GM19468 (cell line): ENCODE data around the gene GRIA4.
"Not testable (repeated sequence)": the region's sequence is repeated elsewhere in the genome, so short reads cannot be mapped to it uniquely, and the experiment has no call there.

Experiments used
- ATAC-seq: cut with Tn5 transposase; IDR thresholded peaks from one replicate; pipeline ENCODE4 v1.9.1; 2021; ENCODE audit warnings: mild to moderate bottlenecking, moderate library complexity, moderate number of reproducible peaks; ENCODE audit not compliant: unreplicated experiment; ENCODE audit errors: extremely low read depth

GRIA4 gene

DNA sequence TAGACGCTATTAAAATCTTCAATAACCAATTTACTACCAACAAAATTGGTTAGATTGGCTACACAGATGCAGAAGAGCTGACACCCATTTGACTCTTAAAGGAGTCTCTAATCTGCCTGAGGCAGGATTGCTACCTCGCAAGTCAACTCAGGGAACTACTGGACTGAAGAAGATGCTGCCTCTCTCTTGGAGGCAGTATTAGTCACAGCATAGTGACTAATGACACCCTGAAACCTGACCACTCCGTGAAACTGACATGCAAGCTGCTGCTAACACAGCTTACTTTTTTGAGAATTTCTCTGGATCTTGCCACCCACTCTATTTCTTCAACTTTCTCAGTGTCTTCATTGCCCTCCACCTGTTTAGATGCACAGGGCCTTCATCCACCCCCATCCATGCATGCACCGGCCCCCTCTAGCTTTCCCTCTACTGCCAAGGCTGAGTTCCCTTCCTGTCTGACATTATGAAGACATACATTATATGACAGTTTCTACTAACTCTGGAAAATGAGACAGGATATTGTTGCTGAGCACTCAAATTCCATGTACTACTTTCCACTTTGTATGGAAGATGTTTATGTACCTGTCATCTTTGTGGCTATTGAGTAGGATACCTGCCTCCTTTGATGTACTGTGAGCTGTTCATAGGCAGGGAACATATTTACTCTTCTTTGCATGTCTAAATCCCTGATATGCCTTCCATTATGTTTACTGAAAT lies 229.0 kb downstream of the GRIA4 start:
- no peak for ATAC-seq

DNA sequence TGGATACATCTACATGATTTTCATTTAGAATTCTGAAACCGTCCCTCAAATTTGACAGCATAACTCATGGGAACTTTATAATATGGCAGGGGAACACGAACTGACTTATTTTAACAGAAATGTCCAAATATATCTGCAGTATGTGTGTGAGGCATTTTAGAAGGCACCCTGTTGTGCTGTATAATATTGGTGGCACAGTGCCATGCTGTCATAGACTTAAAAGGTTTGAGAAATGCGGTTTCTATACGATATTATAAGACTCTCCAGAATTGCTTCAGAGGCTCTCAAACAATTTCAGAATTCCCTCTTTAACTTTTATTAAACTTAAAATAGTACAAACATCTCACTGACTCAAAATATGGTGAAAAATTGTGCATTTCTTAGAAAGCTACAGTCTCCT lies 230.5 kb downstream of the GRIA4 start:
- no peak for ATAC-seq

DNA sequence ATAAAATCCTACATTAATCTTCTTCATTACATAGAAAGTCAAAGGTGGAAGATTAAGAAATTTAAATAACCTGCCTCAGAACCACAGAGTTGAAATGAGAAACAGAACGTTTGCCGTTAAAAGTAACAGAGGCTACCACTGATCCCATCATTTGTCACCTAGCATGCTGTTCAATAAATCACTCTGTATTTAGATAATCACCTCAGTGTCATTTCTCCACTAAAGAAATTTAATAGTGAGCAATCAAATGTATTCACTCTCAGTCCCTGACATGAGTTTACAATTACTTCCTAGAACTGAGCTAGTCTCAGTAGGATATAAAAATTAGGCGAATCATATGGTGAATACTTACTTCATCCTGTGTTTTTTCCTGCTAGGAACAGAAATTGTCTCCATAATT lies 242.5 kb downstream of the GRIA4 start:
- ATAC-seq = no peak

DNA sequence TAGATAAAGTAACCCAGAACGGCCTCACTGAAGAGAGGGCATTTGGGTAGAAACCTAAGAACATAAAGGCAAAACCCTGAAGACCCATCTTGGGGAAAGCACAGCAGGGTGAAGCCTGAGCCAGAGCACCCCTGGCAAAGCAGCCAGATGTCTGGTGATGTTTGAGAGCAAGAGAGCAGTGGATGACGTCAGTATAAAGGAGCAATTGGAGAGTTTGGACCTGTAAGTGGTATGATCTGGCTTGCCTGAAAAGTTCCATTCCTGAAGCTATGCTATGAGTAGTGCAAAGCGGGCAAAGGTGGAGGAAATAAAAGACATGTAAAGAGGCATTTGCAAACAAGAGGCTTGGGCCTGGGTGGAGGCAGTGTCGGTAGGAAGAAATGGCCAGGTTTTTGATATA lies 244.4 kb downstream of the GRIA4 start:
- no peak for ATAC-seq

DNA sequence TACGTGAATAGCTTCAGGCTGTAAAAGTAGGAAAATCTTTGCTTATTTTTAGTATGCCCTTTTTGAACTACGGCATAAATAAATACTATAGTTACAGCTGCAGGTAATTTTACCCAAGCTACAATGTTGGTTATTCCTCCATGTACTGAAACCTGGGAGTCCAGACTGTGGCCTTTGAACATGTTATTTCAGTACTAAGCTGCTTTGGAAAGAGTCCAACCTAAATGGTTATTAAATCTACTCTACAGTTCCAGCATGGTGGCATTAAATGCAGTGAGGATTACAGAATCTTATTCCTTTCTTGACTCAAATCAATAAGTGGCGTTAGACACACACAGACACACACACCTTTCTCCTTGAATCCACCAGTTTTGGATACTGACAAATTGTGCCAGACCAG lies 247.1 kb downstream of the GRIA4 start:
- ATAC-seq = no peak

DNA sequence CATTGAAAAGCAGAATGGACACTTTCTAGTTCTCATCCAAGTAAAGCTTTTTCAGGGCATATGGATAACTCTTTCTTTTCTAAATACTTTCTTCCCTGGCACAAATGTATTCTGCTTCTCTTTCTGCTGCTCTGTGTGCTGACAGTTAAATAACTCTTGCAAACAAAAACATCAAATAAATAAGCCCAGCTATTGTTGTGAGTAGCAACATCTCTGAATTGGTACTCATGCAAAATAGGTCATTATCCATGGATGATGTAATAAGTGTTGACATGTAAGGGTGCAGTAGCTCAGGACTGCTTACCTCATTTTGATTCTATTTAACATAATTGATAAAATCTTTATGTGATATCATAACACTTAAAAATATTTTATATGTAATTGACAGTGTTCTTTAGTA lies 247.9 kb downstream of the GRIA4 start:
- no peak for ATAC-seq

DNA sequence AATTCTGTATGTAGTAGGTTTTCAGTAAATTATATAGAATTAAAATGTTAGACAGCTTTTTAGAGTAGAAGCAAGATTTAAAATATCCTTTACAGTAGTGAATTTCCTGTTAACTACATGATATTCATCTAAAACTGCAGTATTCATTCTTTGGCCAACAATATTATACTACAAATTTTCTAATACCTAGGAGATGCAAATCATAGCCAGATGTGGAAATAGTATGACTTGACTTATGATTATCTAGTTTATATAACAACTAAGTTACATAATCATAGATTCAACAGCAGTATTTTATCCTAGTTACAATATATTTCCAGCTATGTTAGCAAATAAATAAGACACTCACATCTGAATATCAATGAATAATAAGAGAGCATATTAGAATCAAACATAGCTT lies 249.0 kb downstream of the GRIA4 start:
- ATAC-seq = no peak

DNA sequence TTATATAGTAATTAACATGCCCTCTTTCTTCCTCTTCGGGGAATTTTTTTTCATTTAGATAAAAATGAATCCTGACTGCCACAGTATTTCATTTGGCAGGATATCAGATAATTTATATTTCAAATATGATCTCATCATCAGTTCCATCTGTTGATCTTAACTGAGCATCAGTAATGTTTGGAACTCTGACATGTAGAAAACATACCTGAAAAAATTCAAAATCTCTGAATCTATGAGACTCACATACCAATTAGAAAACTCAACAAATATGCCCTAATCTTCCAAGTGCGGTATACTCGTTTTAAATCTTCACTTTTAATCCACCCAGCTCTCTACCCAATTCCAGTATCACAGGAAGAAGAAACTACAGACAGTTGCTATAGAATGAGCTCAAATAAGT lies 250.2 kb downstream of the GRIA4 start:
- no peak for ATAC-seq

DNA sequence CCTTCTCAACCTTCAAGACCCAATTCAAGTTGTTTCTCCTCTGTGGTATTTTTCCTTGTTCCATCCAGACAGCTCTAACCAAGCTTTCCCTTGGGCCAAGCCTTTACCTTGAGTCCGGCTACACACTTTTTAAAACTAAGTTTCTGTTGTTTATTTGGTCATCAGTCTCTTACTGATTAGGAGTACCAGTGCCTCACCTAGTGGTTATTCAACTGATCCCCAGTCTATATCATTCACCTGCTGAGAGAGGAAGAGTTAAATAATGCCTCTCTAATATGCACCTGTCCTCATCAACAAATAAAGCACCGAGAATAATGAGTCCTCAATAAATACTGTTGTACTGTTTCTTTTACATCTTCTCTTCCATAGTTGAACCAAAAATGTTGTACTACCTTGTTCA lies 251.4 kb downstream of the GRIA4 start:
- no peak for ATAC-seq

DNA sequence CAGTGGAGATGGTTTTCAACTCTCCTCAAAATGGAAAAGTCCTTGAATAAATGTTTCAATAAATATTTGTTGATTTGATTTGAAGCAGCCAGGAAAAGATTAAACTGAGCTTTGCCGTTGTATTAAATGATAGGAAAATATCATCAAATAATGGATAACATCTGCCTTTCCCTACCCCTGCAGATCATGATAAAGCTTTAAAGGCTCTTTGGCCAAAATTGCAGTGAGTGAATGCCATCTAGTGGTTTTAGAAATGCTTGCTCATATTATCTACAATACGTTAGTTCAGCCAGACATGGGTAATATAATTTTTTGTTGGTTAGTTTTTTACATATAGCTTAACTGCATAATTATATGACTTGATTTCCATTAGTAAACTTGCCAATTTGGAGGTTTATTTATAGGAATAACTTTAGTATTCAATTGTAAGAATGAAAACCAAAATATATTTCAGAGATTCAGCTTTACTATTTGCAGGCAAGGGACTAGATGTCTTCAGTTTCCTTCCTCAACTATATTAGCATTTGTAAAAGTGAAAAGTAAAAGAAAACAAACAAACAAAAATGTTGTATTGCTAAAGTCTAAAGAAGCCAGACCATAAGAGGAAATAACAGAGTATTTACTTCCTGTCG lies 253.0 kb downstream of the GRIA4 start:
- no peak for ATAC-seq

DNA sequence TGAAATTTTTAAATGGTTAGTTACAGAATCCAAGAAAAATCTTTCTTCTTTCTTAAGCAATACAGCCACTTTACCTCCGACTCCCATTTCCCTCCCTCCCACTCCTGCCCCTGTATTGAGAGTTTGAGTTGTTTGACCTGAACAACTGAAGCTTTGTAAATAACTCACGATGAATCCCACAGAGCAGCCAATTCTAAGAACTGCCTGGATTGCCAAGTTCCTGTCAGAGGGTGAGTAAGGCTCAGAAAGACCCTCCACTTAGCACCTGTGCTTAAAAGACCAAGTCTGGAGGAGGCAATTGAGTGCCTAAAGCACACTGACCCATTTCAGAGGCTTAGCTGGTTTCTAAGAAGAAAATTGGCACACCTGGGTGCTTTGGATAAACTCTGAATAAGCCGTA lies 253.7 kb downstream of the GRIA4 start:
- no peak for ATAC-seq

DNA sequence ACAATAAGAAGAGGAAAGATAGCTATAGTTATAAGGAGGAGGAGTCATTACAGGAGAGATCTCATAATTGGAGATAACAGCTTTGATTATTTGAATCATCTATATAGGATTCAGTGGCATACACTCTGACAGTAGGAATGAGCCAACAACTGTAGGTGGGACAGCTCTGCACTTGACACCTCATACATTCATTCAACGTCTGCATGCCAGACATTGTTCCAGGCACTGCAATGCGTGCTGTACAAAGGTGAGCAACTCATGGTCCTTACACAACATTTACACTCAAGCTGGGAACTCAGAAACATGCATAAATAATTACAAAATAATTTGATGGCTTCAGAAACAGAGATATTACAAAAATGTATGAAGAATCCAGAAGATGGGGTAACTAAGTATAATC lies 257.9 kb downstream of the GRIA4 start:
- no peak for ATAC-seq

DNA sequence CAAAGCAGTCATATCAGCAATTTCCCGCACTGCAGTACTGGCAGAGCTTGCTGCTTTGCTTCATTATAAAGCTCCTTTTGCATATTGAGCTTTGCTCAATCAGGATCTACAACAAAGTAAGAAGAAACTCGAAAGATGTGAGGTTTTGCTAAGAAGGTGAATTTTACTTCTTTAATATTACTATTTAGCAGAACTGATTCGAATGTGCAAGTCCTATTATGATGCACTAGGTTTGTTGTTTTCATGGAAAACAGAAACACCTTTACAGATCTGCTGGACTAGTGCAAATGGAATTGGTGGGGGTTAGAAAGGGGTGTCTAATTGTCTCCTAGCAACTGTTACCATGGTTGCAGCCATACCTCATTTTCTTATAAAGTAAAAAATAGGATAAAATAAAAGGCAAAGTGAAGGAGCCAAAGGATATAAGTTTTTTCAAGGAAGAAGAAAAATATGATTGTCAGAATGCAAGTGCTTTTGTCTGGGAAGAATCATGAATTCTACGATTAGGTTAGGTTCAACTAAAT lies 259.0 kb downstream of the GRIA4 start:
- ATAC-seq = no peak

DNA sequence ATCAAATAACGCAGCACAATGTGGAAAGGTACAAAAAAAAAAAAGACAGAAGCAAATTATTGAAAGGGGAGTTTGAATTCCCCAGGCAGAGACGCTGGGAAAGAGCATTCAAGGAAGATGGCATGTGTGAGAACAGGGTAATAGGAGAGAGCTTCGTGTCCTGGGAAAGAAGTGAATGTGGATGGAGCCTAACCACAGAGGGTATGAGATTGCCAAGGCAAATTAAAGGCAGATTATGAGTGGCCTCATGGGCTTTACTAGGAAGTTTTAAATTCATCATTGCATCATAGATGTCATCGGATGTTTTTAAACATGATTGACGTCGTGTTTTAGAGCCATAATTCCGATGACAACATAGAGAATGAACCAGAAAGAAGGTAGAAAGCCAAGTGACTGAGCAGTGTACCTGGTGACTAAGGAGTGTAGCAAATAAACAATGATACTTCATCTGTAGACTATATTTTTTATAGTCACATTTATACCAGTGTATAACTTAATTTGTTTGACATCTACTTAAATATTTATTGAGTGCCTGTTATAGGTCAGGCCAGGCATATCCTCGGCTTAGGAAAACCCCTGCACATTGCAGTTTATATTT lies 260.7 kb downstream of the GRIA4 start:
- no peak for ATAC-seq

DNA sequence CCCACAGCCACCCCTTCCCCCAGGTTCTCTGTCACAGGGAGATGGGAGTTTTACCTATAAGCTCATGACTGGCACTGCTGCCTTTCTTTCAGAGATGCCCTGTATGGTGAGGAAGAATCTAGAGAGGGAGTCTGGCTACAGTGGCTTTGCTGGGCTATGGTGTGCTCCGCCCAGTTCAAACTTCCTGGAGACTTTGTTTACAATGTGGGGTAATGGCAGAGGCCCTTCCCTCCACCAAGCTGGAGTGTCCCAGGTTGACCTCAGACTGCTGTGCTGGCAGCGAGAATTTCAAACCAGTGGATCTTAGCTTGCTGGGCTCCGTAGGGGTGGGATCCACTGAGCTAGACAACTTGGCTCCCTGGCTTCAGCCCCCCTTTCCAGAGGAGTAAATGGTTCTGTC lies 268.6 kb downstream of the GRIA4 start:
- no peak for ATAC-seq

DNA sequence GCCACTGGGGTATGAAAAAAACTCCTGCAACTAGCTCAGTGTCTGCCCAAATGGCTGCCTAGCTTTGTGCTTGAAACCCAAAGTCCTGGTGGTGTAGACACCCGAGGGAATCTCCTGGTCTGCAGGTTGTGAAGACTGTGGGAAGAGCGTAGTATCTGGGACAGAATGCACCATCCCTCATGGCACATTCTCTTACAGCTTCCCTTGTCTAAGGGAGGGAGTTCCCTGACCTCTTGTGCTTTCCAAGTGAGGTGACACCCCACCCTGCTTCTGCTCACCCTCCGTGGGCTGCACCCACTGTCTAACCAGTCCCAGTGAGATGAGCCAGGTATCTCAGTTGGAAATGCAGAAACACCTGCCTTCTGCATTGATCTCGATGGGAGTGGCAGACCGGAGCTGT lies 269.1 kb downstream of the GRIA4 start:
- not testable (repeated sequence) for ATAC-seq

DNA sequence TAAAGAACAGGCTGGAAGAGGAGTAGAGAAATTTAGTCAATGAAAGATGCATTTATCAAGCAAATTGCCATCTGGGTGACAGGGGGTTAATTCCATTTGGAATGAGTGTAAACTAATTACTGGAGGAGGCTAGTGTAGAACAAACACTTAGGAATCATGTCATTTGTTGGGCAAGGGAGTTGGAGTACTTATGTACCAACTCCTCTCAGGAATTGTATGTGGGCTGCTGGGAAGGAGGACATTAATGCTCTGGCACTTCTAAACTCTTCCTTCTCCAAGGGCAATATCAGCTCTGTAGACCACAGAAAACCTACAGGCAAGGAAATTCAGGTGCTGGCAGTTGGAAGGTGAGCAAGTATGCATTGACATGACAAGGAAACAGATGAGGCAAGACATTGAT lies 271.2 kb downstream of the GRIA4 start:
- ATAC-seq = no peak

DNA sequence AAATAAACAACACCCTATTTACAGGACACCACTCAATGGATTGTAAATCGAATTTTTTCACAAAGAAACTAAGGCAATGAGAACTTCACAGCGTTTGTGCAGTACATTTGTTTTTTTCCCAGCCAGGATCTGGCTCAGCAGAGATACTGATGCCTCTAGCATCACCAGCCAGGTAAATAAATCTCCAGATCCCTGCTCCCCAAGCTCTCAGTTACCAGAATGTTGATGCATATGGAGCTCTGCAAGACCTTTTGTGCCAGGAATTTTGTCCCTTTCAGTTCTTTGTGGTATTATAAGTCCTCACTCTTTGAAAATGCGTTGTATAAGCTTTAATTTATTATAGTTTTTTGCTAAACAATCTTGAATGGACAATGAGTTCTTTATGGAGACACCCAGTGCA lies 274.6 kb downstream of the GRIA4 start:
- ATAC-seq = no peak

DNA sequence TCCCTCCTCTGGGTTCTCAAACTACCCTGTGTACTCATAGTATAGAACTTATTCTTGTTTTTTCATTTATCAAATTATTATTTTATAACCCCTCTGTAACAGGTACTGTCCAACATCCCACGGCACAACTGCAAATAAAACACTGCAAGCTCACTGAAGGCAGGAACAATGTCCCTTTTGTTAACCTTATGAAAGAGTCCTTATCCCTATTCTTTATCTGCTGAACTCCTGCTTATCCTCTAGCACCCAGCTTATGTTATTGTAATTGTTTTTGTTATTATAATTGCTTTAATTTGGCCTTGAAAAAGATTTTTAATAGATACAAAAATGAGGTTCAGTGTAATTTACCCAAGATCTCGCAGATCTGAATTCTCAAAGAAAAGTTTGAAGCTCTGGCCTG lies 281.8 kb downstream of the GRIA4 start:
- no peak for ATAC-seq

DNA sequence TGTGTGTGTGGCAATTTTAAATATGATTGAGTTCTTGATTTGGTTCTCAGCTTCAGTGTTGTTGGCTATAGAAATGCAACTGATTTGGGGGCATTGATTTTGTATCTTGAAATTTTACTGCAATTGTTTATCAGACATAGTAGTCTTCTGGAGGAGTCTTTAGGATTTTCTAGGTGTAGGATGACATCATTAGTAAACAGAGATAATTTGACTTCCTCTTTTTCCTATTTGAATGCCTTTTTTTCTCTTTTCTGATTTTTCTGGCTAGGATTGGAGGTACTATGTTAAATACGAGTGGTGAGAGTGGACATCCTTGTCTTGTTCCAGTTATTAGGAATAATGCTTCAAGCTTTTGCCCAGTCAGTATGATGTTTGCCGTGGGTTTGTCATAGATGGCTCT lies 287.3 kb downstream of the GRIA4 start:
- no peak for ATAC-seq

DNA sequence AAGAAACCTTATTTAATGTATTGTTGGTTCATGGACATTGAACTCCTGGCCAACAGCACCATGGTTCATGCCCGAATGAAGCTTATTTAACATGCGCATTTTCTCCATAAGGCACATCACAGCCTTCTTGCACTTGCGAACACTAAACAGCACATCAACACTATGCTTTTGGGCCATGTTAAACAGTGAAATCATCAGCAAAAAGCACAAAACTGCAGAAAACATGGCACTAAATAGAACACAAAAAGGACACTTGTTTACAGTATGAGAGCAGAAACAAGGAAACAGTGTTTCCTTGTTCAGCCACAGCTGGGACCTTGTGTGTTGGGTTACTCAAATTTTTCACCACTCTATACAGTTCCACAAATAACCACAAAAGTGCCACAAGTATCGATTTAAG lies 289.9 kb downstream of the GRIA4 start:
- no peak for ATAC-seq
